K562 (cell line): ENCODE measurements around the gene SCFD2.

Source experiments
- CREB3L1 ChIP-seq: fragments of 450-650 bp; IDR thresholded peaks from 2 replicates; pipeline ENCODE4 v1.6.1; 2014; ENCODE audit warnings: low read depth, mild to moderate bottlenecking, moderate library complexity, borderline replicate concordance
- CTCF ChIP-seq, 3 experiments: IDR thresholded peaks in 2 of 3; conservative IDR thresholded peaks in 1 of 3; 2 replicates each; pipeline ENCODE4 v1.5.1; 2011 to 2012; ENCODE audit warnings: low read length in 3 of 3, mild to moderate bottlenecking in 3 of 3, control low read depth in 2 of 3, improper control_type of control experiment in 1 of 3, inconsistent platforms in 1 of 3, low read depth in 1 of 3, mixed read lengths in 1 of 3, moderate library complexity in 1 of 3; ENCODE audit not compliant: insufficient read depth in 2 of 3
- FOXA1 ChIP-seq: fragments of 450-650 bp; IDR thresholded peaks from 2 replicates; pipeline ENCODE4 v1.6.1; 2016; ENCODE audit warnings: mild to moderate bottlenecking, borderline replicate concordance
- MITF ChIP-seq: IDR thresholded peaks from 2 replicates; pipeline ENCODE4 v1.6.1; 2014; ENCODE audit warnings: antibody characterized with exemption
- TAF1 ChIP-seq: IDR thresholded peaks from 2 replicates; pipeline ENCODE4 v1.6.1; 2011; ENCODE audit warnings: mild to moderate bottlenecking, low read length, moderate library complexity; ENCODE audit not compliant: insufficient read depth, control insufficient read depth, severe bottlenecking; ENCODE audit errors: extremely low read depth
- TARDBP ChIP-seq: fragments of 450-650 bp; IDR thresholded peaks from 2 replicates; pipeline ENCODE4 v1.6.1; 2016
- ZNF707 ChIP-seq: fragments of 250-450 bp; sonication (Bioruptor Pico); conservative IDR thresholded peaks from 2 replicates; pipeline ENCODE4 v1.8.0; 2022; ENCODE audit warnings: inconsistent platforms, mild to moderate bottlenecking, moderate library complexity
- TF ChIP-seq, protein P1 (sequence below): sonication (generic); formaldehyde crosslinking; IDR thresholded peaks from 2 replicates; pipeline ENCODE4 v1.8.1; 2022; ENCODE audit warnings: missing genetic modification reagents

DNA sequence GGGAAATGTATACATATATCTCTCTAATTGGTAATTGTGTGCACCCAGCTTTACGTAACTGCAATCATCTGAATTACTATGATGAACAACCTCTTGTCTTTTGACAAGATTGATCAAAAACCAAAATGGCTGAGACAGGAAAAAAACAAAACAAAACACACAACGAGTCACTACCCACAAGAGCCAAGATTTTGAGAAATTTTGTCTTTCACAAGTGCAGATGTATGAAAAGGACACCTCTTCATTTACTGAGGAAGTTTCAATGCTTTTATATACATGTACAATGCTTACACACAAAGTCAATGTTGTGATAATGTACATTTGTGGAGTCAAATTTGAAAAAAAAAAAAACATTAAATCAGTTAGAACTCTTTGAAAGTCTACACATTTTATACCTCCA is 224.6 kb downstream of the SCFD2 start:
- no peak for TF ChIP-seq TAF1
- TF ChIP-seq ZNF707: no peak
- no peak for TF ChIP-seq CTCF (IDR thresholded peaks at IDR 0.05 in 2 of 3, conservative IDR thresholded peaks at IDR 0.05 in 1 of 3; ENCODE audit: insufficient read depth in 2 of 3, low read depth in 1 of 3, low read length in 3 of 3)
- TF ChIP-seq CREB3L1: no peak
- TF ChIP-seq MITF: no peak
- TF ChIP-seq TARDBP: no peak
- TF ChIP-seq, protein P1, sequence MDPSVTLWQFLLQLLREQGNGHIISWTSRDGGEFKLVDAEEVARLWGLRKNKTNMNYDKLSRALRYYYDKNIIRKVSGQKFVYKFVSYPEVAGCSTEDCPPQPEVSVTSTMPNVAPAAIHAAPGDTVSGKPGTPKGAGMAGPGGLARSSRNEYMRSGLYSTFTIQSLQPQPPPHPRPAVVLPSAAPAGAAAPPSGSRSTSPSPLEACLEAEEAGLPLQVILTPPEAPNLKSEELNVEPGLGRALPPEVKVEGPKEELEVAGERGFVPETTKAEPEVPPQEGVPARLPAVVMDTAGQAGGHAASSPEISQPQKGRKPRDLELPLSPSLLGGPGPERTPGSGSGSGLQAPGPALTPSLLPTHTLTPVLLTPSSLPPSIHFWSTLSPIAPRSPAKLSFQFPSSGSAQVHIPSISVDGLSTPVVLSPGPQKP (CRISPR knock-in tag): no peak
- TF ChIP-seq FOXA1: no peak
